Smooth muscle cell (in vitro differentiated cells): Measurements from ENCODE around the gene KLF12. TPM values are rescaled to one million over a fixed set of nuclear protein-coding genes. Genes with fewer than 3 reads are reported as not detected.

Experiments
- DNase-seq: peaks from one replicate; lab custom pipeline; 2025; ENCODE audit not compliant: unreplicated experiment; lab: John Stamatoyannopoulos, UW
- H2AFZ ChIP-seq: fragments of 200-600 bp; sonication (generic); 2 replicates; pipeline ENCODE4 v1.6.0; 2016; ENCODE audit warnings: antibody characterized with exemption, low read depth, mild to moderate bottlenecking
- H3F3A ChIP-seq: fragments of 200-600 bp; sonication (generic); 2 replicates; pipeline ENCODE4 v1.6.0; 2017; ENCODE audit warnings: antibody characterized with exemption, low read depth
- H3K27ac ChIP-seq: fragments of 200-600 bp; sonication (generic); 2 replicates; pipeline ENCODE4 v1.5.1; 2016; ENCODE audit warnings: low read depth, mild to moderate bottlenecking
- H3K27me3 ChIP-seq: fragments of 200-600 bp; sonication (generic); 2 replicates; pipeline ENCODE4 v1.6.1; 2016; ENCODE audit warnings: low read depth, mild to moderate bottlenecking
- H3K36me3 ChIP-seq: fragments of 200-600 bp; sonication (generic); 2 replicates; pipeline ENCODE4 v1.5.1; 2016; ENCODE audit warnings: low read depth
- H3K4me1 ChIP-seq: fragments of 200-600 bp; sonication (generic); 2 replicates; pipeline ENCODE4 v1.5.1; 2016; ENCODE audit warnings: low read depth
- H3K4me2 ChIP-seq: fragments of 200-600 bp; sonication (generic); 2 replicates; pipeline ENCODE4 v1.6.0; 2016; ENCODE audit warnings: mild to moderate bottlenecking
- H3K4me3 ChIP-seq: fragments of 200-600 bp; sonication (generic); 2 replicates; pipeline ENCODE4 v1.5.1; 2016; ENCODE audit warnings: mild to moderate bottlenecking
- H3K79me2 ChIP-seq: fragments of 200-600 bp; sonication (generic); 2 replicates; pipeline ENCODE4 v1.6.0; 2016; ENCODE audit warnings: low read depth, mild to moderate bottlenecking
- H3K9ac ChIP-seq: fragments of 200-600 bp; sonication (generic); 2 replicates; pipeline ENCODE4 v1.6.0; 2016; ENCODE audit warnings: low read depth
- H3K9me3 ChIP-seq: fragments of 200-600 bp; sonication (generic); replicated peaks from 2 replicates; pipeline ENCODE4 v1.5.1; 2016; ENCODE audit warnings: low read depth
- H4K20me1 ChIP-seq: fragments of 200-600 bp; sonication (generic); 2 replicates; pipeline ENCODE4 v1.6.0; 2016; ENCODE audit warnings: low read depth
- WGBS: methylation state at CpG from one replicate; pipeline ENCODE4 v1.1.7; 2016; ENCODE audit warnings: low lambda C conversion rate; 5-methylcytosine and 5-hydroxymethylcytosine counted together
- polyA plus RNA-seq: library from polyadenylated mRNA; unstranded; fragments of >200 nt; fragmentation: Nextera tagmentation; extraction: Ambion mirVana; gene quantifications from 2 replicates; pipeline ENCODE4 v1.2.1, GENCODE V29; 2016
- total RNA-seq: library from RNA; depleted of rRNA; stranded (reverse); fragments of >200 nt; gene quantifications from 2 replicates; pipeline ENCODE4 v1.2.3, GENCODE V29; 2014
- TF ChIP-seq, protein P1 (sequence below): fragments of 200-600 bp; sonication (generic); IDR thresholded peaks from 2 replicates; pipeline ENCODE4 v1.5.1; 2017; ENCODE audit warnings: borderline replicate concordance, mild to moderate bottlenecking, antibody characterized with exemption; ENCODE audit not compliant: insufficient read depth, poor library complexity, severe bottlenecking

KLF12 gene
- total and polyA plus RNA-seq, 2 experiments from 2014 or later, result 1.3 to 14.6 TPM

DNA sequence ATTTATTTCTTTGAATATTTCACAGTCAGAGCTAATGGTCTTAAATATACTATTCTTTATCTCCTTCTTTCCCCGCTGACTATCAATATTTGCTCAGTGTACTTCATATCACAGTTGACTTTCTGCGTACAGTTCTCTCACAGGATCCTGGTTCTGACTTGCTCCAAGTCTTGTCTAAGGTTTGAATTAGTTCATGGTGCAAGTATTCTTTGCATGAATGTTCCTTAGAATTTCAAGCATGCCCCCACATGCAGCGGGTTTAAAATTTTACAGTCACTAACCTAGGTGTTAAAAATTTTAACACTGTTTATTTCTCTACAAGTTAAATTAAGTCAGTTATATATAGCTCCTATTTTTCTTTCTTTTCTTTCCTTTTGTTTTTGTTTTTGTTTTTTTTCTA, 20.8 kb upstream of the KLF12 start:
- Histone ChIP-seq H3F3A (no peaks in the 10 kb centered on the region), H3K27ac (no peak overlapping the region)
- 97% methylated on average over 3 of the region's 3 CpGs for WGBS

DNA sequence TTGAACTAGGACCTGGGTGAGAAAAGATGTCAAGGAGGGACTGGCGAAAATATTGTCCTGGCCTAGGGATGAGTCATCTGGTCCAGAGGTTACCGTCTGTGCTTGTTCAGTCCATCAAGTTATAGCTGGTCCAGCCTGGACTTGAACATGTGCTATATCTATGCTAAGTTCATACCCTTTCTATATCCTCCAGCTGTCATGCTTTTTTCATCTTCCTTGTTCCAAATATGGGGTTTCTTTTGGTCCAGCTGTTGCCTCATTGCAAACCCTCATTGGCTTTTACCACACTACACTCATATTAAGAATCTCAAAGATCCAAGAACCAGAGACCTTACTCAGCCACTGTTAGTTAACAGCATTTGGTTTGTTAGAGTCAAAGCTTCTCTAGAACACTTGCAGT, 19.1 kb upstream of the KLF12 start:
- Histone ChIP-seq H3F3A (no peaks in the 10 kb centered on the region), H3K4me3 (no peak overlapping the region), H3K36me3 (no peaks in the 10 kb centered on the region), H2AFZ (no peak overlapping the region), H4K20me1 (no peaks in the 10 kb centered on the region), H3K4me2 (no peak overlapping the region), H3K27ac (no peak overlapping the region), H3K4me1 (no peaks in the 10 kb centered on the region), H3K27me3 (no peaks in the 10 kb centered on the region), H3K9ac (no peak overlapping the region), H3K9me3 (no peaks in the 10 kb centered on the region), H3K79me2 (no peaks in the 10 kb centered on the region)
- DNase-seq, result no peak
- TF ChIP-seq, protein P1, sequence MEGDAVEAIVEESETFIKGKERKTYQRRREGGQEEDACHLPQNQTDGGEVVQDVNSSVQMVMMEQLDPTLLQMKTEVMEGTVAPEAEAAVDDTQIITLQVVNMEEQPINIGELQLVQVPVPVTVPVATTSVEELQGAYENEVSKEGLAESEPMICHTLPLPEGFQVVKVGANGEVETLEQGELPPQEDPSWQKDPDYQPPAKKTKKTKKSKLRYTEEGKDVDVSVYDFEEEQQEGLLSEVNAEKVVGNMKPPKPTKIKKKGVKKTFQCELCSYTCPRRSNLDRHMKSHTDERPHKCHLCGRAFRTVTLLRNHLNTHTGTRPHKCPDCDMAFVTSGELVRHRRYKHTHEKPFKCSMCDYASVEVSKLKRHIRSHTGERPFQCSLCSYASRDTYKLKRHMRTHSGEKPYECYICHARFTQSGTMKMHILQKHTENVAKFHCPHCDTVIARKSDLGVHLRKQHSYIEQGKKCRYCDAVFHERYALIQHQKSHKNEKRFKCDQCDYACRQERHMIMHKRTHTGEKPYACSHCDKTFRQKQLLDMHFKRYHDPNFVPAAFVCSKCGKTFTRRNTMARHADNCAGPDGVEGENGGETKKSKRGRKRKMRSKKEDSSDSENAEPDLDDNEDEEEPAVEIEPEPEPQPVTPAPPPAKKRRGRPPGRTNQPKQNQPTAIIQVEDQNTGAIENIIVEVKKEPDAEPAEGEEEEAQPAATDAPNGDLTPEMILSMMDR, result no peak
- 61% methylated on average over 2 of the region's 2 CpGs for WGBS

More for the DNA sequence above, 20.8 kb upstream of the KLF12 start:
- H3K27me3 ChIP-seq, result no peaks in the 10 kb centered on the region
- DNase-seq, result no peak
- H3K79me2 ChIP-seq, result no peaks in the 10 kb centered on the region
- no peak overlapping the region for H2AFZ ChIP-seq
- H3K4me2 ChIP-seq, result no peak overlapping the region
- H3K9me3 ChIP-seq, result no peaks in the 10 kb centered on the region
- H3K4me1 ChIP-seq, result no peaks in the 10 kb centered on the region
- H3K36me3 ChIP-seq, result no peaks in the 10 kb centered on the region
- TF ChIP-seq, protein P1, result no peak
- no peak overlapping the region for H3K4me3 ChIP-seq
- H4K20me1 ChIP-seq, result no peaks in the 10 kb centered on the region
- no peak overlapping the region for H3K9ac ChIP-seq

DNA sequence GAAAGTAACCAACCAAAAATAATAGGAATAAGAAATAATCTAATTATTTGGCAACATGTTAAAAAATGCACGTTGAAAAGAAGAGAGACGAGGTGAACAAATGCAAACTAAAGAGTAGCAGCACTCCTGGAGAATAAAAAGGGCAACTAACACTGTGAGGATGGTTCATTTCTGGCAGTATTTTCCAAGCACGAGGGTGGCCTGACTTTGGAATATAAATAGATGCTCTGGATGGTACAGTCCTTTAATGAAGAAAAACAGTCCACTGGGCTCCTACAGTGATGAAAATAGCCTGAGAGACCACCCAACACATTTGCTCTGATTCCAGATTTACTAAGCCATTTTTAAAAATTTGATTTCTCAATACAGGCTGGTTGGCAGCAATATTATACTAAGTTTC, 17.7 kb upstream of the KLF12 start:
- no peak overlapping the region for H3K27ac ChIP-seq
- 52% methylated on average over 3 of the region's 3 CpGs for WGBS
- no peak overlapping the region for H3K4me2 ChIP-seq
- H3K9me3 ChIP-seq, result no peaks in the 10 kb centered on the region
- no peaks in the 10 kb centered on the region for H3K79me2 ChIP-seq
- no peaks in the 10 kb centered on the region for H3K36me3 ChIP-seq
- DNase-seq, result no peak
- no peak overlapping the region for H3K4me3 ChIP-seq
- TF ChIP-seq, protein P1, result no peak
- no peaks in the 10 kb centered on the region for H3K27me3 ChIP-seq
- H2AFZ ChIP-seq, result no peak overlapping the region
- no peaks in the 10 kb centered on the region for H3F3A ChIP-seq
- no peaks in the 10 kb centered on the region for H4K20me1 ChIP-seq
- no peak overlapping the region for H3K9ac ChIP-seq
- no peaks in the 10 kb centered on the region for H3K4me1 ChIP-seq

DNA sequence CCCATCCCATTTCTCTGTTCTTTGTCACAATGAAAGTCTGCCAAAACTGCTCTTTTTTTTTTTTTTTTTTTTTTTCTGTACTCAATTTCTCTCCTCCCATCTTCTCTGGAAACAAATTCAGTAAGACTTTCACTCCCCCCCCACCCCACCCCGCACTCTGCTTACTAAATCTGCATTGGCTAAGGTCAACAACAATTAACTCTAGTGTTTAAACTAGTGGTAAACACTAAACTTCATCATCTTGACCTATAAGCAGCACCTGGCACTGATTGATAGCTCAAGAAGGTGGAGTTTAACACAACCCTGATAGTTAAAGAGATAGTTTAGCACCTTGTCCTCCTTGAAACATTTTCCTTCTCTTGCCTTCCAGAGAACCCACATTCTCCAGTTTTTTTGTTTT, 14.1 kb upstream of the KLF12 start:
- Histone ChIP-seq H3K9ac (no peak overlapping the region), H3F3A (peaks cover 2% of the 10 kb centered on the region), H3K27ac (no peak overlapping the region), H3K4me2 (no peak overlapping the region), H3K36me3 (no peaks in the 10 kb centered on the region), H3K4me3 (no peak overlapping the region), H2AFZ (no peak overlapping the region), H3K27me3 (no peaks in the 10 kb centered on the region), H4K20me1 (no peaks in the 10 kb centered on the region), H3K79me2 (no peaks in the 10 kb centered on the region), H3K4me1 (peaks cover 9% of the 10 kb centered on the region), H3K9me3 (no peaks in the 10 kb centered on the region)
- no peak for DNase-seq
- TF ChIP-seq, protein P1, result no peak
- 85% methylated on average over 1 of the region's 1 CpG for WGBS
